ENCODE measurements around the gene RPL41. TPM values are rescaled to one million over a fixed set of nuclear protein-coding genes. Genes with fewer than 3 reads are reported as not detected.

The RPL41 gene
- polyA plus RNA-seq, 1 of the 3 experiments (the other 2 are of a cell fraction): 12,464 TPM

DNA sequence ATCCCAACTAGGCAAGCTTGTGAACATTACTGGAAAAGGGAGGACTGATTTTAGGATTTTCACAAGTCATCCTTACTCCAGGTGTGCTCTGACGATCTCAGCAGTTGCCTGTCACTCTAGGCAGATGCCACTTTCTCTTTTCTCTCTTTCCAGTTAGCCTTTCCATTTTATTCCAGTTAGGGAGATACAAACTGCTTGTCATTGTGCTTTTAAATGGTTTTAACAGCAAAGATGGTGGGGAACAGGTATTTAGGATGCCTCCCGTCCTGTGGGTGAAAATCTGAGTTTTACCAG, 10.9 kb upstream of the RPL41 start:
- TF ChIP-seq POLR2AphosphoS5 (IDR thresholded peaks at IDR 0.05; ENCODE audit: low read depth, low read length) (no peak), NRF1 (IDR thresholded peaks at IDR 0.05; ENCODE audit: low read depth, low read length) (no peak), FOXM1 (IDR thresholded peaks at IDR 0.05; ENCODE audit: low read depth) (no peak), RAD21 (IDR thresholded peaks at IDR 0.05; ENCODE audit: low read length) (no peak), TAF1 (IDR thresholded peaks at IDR 0.05; ENCODE audit: borderline replicate concordance, low read depth, low read length) (no peak), MEF2A (IDR thresholded peaks at IDR 0.05; ENCODE audit: borderline replicate concordance, low read depth) (no peak), GATA2 (CRISPR knock-in tag; IDR thresholded peaks at IDR 0.05) (no peak), PBX3 (IDR thresholded peaks at IDR 0.05) (no peak), RCOR1 (IDR thresholded peaks at IDR 0.05; ENCODE audit: low read length) (no peak)
- peak overlapping the region; percentile 84 for H3K4me2 ChIP-seq
- H3K9ac ChIP-seq: peak overlapping the region; percentile 96
- H3K79me2 ChIP-seq (ENCODE audit: insufficient read depth): peaks cover 42% of the 10 kb centered on the region
- no peak overlapping the region for H2AFZ ChIP-seq (ENCODE audit: low read depth)
- peak overlapping the region; percentile 89 to 90 for H3K4me3 ChIP-seq (ENCODE audit: low read depth in 2 of 2, low read length in 1 of 2)
- H4K20me1 ChIP-seq (ENCODE audit: insufficient read depth): 0 out of 2 replicates have a peak, but pooled peaks cover 3% of the 10 kb centered on the region
- no peaks in the 10 kb centered on the region for H3K9me3 ChIP-seq
- H3K4me1 ChIP-seq (ENCODE audit: control insufficient read depth in 1 of 2, insufficient read depth in 2 of 2, low read depth in 1 of 2, low read length in 1 of 2): peaks cover 5 to 19% of the 10 kb centered on the region in 2 experiments; a peak in 3 of 4 replicates
- peaks cover 33 to 41% of the 10 kb centered on the region in 2 experiments for H3K36me3 ChIP-seq (replicated peaks in 1 of 2; ENCODE audit: control insufficient read depth in 1 of 2, insufficient read depth in 2 of 2, low read length in 1 of 2)
- no peaks in the 10 kb centered on the region for H3K9me2 ChIP-seq
- H3K27me3 ChIP-seq (ENCODE audit: insufficient read depth): no peaks in the 10 kb centered on the region
- DNase-seq: no peak
- ChIA-PET POLR2A (interaction anchor here (0.8 to 3.0 kb wide), 6 partner anchors 11 to 117 kb away, joined by 4 to 33 read pairs (median 14); partner anchors contain the start of genes ERBB3, ESYT1, RPL41 and ZC3H10), CTCF (interaction anchor here (1.3 to 1.9 kb wide), 4 partner anchors 12 to 153 kb away, joined by 4 to 7 read pairs (median 6); partner anchors contain the start of genes ANKRD52, SMARCC2 and ZC3H10)
- peaks cover 14% of the 10 kb centered on the region for H3F3A ChIP-seq (replicated peaks; ENCODE audit: insufficient read depth)
- 20% methylated on average over 2 of the region's 2 CpGs for WGBS (ENCODE audit: low lambda C conversion rate)
- no peak overlapping the region for H3K27ac ChIP-seq (ENCODE audit: low read depth in 2 of 2, low read length in 1 of 2)

GRCh38 chr12:56107242-56107641, 9.2 kb upstream of the RPL41 start:
- CTCF ChIA-PET: interaction anchor here (0.6 to 1.9 kb wide), 8 partner anchors 26 to 395 kb away, joined by 3 to 6 read pairs (median 4); partner anchors contain the start of genes ERBB3 and SMARCC2
- H3K9ac ChIP-seq: no peak overlapping the region; the same call in 1 of the 2 replicates
- peaks cover 46 to 53% of the 10 kb centered on the region in 2 experiments for H3K36me3 ChIP-seq (replicated peaks in 1 of 2; ENCODE audit: control insufficient read depth in 1 of 2, insufficient read depth in 2 of 2, low read length in 1 of 2)

More at GRCh38 chr12:56107242-56107641, 9.2 kb upstream of the RPL41 start:
- H3K27ac ChIP-seq (ENCODE audit: low read depth in 2 of 2, low read length in 1 of 2): no peak overlapping the region
- peaks cover 29% of the 10 kb centered on the region for H3F3A ChIP-seq (replicated peaks; ENCODE audit: insufficient read depth)
- H3K4me3 ChIP-seq (ENCODE audit: low read depth in 2 of 2, low read length in 1 of 2): no peak overlapping the region
- peaks cover 42% of the 10 kb centered on the region for H3K79me2 ChIP-seq (ENCODE audit: insufficient read depth)
- WGBS (ENCODE audit: low lambda C conversion rate): 97% methylated on average over 3 of the region's 3 CpGs
- peaks cover 5 to 19% of the 10 kb centered on the region in 2 experiments; a peak in 3 of 4 replicates for H3K4me1 ChIP-seq (ENCODE audit: control insufficient read depth in 1 of 2, insufficient read depth in 2 of 2, low read depth in 1 of 2, low read length in 1 of 2)
- no peak overlapping the region for H3K4me2 ChIP-seq
- POLR2A ChIA-PET: interaction anchor here (0.7 to 1.3 kb wide), 2 partner anchors 8 to 10 kb away, joined by 3 to 5 read pairs; partner anchors contain the start of gene RPL41
- no peak overlapping the region for H2AFZ ChIP-seq (ENCODE audit: low read depth)
- 0 out of 2 replicates have a peak, but pooled peaks cover 3% of the 10 kb centered on the region for H4K20me1 ChIP-seq (ENCODE audit: insufficient read depth)
- DNase-seq: no peak
- H3K27me3 ChIP-seq (ENCODE audit: insufficient read depth): no peaks in the 10 kb centered on the region
- TF ChIP-seq USF1 (IDR thresholded peaks at IDR 0.05; ENCODE audit: borderline replicate concordance, low read depth) (no peak), TEAD4 (IDR thresholded peaks at IDR 0.05; ENCODE audit: borderline replicate concordance, insufficient read depth) (no peak), CHD2 (IDR thresholded peaks at IDR 0.05; ENCODE audit: low read length, partially characterized antibody) (no peak), EZH2phosphoT487 (IDR thresholded peaks at IDR 0.05; ENCODE audit: borderline replicate concordance, low read depth) (no peak), MEF2A (IDR thresholded peaks at IDR 0.05; ENCODE audit: borderline replicate concordance, low read depth) (no peak), GABPA (IDR thresholded peaks at IDR 0.05; ENCODE audit: low read depth) (no peak), CTCF (IDR thresholded peaks at IDR 0.05) (no peak), RAD21 (IDR thresholded peaks at IDR 0.05; ENCODE audit: low read length) (no peak)
- TF ChIP-seq, protein P1, sequence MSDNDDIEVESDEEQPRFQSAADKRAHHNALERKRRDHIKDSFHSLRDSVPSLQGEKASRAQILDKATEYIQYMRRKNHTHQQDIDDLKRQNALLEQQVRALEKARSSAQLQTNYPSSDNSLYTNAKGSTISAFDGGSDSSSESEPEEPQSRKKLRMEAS (IDR thresholded peaks at IDR 0.05; ENCODE audit: low read depth): no peak
- TF ChIP-seq, protein P2, sequence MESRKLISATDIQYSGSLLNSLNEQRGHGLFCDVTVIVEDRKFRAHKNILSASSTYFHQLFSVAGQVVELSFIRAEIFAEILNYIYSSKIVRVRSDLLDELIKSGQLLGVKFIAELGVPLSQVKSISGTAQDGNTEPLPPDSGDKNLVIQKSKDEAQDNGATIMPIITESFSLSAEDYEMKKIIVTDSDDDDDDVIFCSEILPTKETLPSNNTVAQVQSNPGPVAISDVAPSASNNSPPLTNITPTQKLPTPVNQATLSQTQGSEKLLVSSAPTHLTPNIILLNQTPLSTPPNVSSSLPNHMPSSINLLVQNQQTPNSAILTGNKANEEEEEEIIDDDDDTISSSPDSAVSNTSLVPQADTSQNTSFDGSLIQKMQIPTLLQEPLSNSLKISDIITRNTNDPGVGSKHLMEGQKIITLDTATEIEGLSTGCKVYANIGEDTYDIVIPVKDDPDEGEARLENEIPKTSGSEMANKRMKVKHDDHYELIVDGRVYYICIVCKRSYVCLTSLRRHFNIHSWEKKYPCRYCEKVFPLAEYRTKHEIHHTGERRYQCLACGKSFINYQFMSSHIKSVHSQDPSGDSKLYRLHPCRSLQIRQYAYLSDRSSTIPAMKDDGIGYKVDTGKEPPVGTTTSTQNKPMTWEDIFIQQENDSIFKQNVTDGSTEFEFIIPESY (IDR thresholded peaks at IDR 0.05; ENCODE audit: borderline replicate concordance, low read depth): no peak
- no peaks in the 10 kb centered on the region for H3K9me3 ChIP-seq
- H3K9me2 ChIP-seq: no peaks in the 10 kb centered on the region
